HepG2 (cell line): Measurements from ENCODE around the gene ERICH6. TPM values are rescaled to one million over a fixed set of nuclear protein-coding genes. Genes with fewer than 3 reads are reported as not detected.

Source experiments
- CBX1 ChIP-seq: IDR thresholded peaks from one replicate; pipeline ENCODE4 v1.6.1; 2016; ENCODE audit warnings: antibody characterized with exemption, low read depth
- ESRRA ChIP-seq: sonication (generic); formaldehyde crosslinking; IDR thresholded peaks from 2 replicates; pipeline ENCODE4 v1.5.1; 2020; ENCODE audit warnings: mild to moderate bottlenecking, low read depth, missing genetic modification reagents
- GATA4 ChIP-seq: sonication (generic); IDR thresholded peaks from 2 replicates; pipeline ENCODE4 v1.6.1; 2016; ENCODE audit warnings: antibody characterized with exemption, low read depth, borderline replicate concordance
- HIVEP1 ChIP-seq: sonication (generic); formaldehyde crosslinking; IDR thresholded peaks from 2 replicates; pipeline ENCODE4 v1.4.0; 2020; ENCODE audit warnings: mild to moderate bottlenecking, missing genetic modification reagents
- HMGA1 ChIP-seq: sonication (generic); formaldehyde crosslinking; conservative IDR thresholded peaks from 2 replicates; pipeline ENCODE4 v1.4.0; 2020; ENCODE audit warnings: missing genetic modification reagents
- KLF15 ChIP-seq: sonication (generic); formaldehyde crosslinking; IDR thresholded peaks from 2 replicates; pipeline ENCODE4 v1.8.1; 2023; ENCODE audit warnings: borderline replicate concordance, mild to moderate bottlenecking, inconsistent platforms, missing genetic modification reagents, mixed read lengths
- SKI ChIP-seq: fragments of 450-650 bp; IDR thresholded peaks from one replicate; pipeline ENCODE4 v1.6.1; 2018; ENCODE audit warnings: mild to moderate bottlenecking; ENCODE audit not compliant: partially characterized antibody
- TBL1XR1 ChIP-seq: fragments of 150-350 bp; IDR thresholded peaks from 2 replicates; pipeline ENCODE4 v1.6.1; 2014; ENCODE audit warnings: borderline replicate concordance, low read length; ENCODE audit not compliant: partially characterized antibody
- ZFP1 ChIP-seq: IDR thresholded peaks from 2 replicates; pipeline ENCODE4 v1.6.1; 2016
- ZNF234 ChIP-seq: sonication (generic); formaldehyde crosslinking; conservative IDR thresholded peaks from 2 replicates; pipeline ENCODE4 v1.5.1; 2020; ENCODE audit warnings: mild to moderate bottlenecking, missing genetic modification reagents
- ZNF446 ChIP-seq: sonication (generic); formaldehyde crosslinking; IDR thresholded peaks from 2 replicates; pipeline ENCODE4 v1.5.0; 2020; ENCODE audit warnings: mild to moderate bottlenecking, missing genetic modification reagents
- ZNF496 ChIP-seq: sonication (generic); formaldehyde crosslinking; IDR thresholded peaks from 2 replicates; pipeline ENCODE4 v1.8.1; 2023; ENCODE audit warnings: mild to moderate bottlenecking, moderate library complexity, missing genetic modification reagents; ENCODE audit not compliant: insufficient replicate concordance
- polyA plus RNA-seq, 8 experiments: library from polyadenylated mRNA; depleted of rRNA in 3 of 8; stranded (reverse) in 7 of 8; unstranded in 1 of 8; fragments of >200 nt; fragmentation: Illumina TruSeq in 4 of 8; extraction: Trizol in 4 of 8; gene quantifications; 2 replicates each; pipeline versions ENCODE4 v1.2.1 to v1.2.3, GENCODE V29; 2011 to 2016; ENCODE audit warnings: low read depth in 4 of 8, missing spikeins in 1 of 8, mixed read lengths in 1 of 8; ENCODE audit not compliant: insufficient read depth in 1 of 8
- total RNA-seq, 5 experiments: library from RNA; depleted of rRNA; stranded (reverse); fragments of >200 nt; fragmentation: Illumina TruSeq; extraction: Trizol; gene quantifications; 2 replicates each; pipeline ENCODE4 v1.2.3, GENCODE V29; 2016; ENCODE audit warnings: low read depth in 1 of 5
- TF ChIP-seq, protein P1 (sequence below): sonication (generic); formaldehyde crosslinking; IDR thresholded peaks from 2 replicates; pipeline ENCODE4 v1.5.1; 2020; ENCODE audit warnings: missing genetic modification reagents, mild to moderate bottlenecking, borderline replicate concordance
- TF ChIP-seq, protein P2 (sequence below): IDR thresholded peaks from 2 replicates; pipeline ENCODE4 v1.6.1; 2016; ENCODE audit warnings: low read depth, borderline replicate concordance
- TF ChIP-seq, protein P3 (sequence below), 2 experiments: fragments of 450-650 bp in 1 of 2; sonication (generic) in 1 of 2; formaldehyde crosslinking; IDR thresholded peaks; 2 replicates each; pipeline versions ENCODE4 v1.5.0 to v1.8.0; 2020 to 2022; ENCODE audit warnings: mild to moderate bottlenecking in 1 of 2, missing genetic modification reagents in 1 of 2
- TF ChIP-seq, protein P4 (sequence below): sonication (generic); formaldehyde crosslinking; IDR thresholded peaks from 2 replicates; pipeline ENCODE4 v1.9.0; 2021; ENCODE audit warnings: missing genetic modification reagents, mild to moderate bottlenecking, borderline replicate concordance
- TF ChIP-seq, protein P5 (sequence below): sonication (generic); formaldehyde crosslinking; conservative IDR thresholded peaks from 2 replicates; pipeline ENCODE4 v1.4.0; 2020; ENCODE audit warnings: mild to moderate bottlenecking, missing genetic modification reagents, moderate library complexity

ERICH6 gene
- total and polyA plus RNA-seq, 2 of the 13 experiments (the other 11 are each of a cell fraction or from before 2014, with no cell fraction given) = 0.03 TPM; not detected in 1

DNA sequence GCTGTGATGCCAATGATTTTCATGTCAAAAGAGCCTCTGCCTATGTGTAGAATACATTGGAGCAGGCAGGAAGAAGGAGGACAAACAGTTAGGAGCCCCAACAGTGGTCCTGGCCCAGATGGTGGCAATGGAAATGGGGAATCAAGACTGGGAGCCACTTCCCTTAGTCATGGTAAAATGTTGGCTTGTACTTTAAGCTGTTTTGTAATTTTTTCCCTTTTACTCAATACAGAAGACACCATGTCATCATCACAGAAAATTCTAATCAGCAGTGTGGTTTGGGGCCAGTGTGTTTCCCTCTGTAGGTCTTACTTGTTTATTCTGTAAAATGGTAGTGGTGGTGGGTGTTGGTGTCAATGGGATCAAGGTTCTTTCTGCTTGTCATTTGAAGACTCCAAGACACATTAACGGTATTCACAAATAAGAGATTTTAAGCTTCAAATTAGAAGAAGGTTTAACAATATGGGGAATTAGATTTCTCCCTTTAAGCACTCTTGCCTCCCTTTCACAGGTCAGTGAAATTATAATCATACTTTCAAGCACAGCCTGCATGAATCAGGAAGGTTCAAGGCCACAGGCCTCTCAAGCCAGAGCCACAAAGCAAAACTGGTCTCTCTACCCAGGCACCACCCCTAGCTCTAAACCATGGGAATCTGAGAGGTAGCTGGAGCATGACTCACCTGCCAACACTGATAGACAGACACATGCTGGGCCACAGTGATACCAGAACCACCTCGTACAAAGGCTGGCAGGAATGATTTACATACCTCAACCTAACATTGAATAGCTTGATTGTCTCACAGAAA lies 34.4 kb upstream of the ERICH6 start (continued):
- TF ChIP-seq, protein P1, sequence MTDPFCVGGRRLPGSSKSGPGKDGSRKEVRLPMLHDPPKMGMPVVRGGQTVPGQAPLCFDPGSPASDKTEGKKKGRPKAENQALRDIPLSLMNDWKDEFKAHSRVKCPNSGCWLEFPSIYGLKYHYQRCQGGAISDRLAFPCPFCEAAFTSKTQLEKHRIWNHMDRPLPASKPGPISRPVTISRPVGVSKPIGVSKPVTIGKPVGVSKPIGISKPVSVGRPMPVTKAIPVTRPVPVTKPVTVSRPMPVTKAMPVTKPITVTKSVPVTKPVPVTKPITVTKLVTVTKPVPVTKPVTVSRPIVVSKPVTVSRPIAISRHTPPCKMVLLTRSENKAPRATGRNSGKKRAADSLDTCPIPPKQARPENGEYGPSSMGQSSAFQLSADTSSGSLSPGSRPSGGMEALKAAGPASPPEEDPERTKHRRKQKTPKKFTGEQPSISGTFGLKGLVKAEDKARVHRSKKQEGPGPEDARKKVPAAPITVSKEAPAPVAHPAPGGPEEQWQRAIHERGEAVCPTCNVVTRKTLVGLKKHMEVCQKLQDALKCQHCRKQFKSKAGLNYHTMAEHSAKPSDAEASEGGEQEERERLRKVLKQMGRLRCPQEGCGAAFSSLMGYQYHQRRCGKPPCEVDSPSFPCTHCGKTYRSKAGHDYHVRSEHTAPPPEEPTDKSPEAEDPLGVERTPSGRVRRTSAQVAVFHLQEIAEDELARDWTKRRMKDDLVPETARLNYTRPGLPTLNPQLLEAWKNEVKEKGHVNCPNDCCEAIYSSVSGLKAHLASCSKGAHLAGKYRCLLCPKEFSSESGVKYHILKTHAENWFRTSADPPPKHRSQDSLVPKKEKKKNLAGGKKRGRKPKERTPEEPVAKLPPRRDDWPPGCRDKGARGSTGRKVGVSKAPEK (CRISPR knock-in tag) = no peak
- TF ChIP-seq, protein P2, sequence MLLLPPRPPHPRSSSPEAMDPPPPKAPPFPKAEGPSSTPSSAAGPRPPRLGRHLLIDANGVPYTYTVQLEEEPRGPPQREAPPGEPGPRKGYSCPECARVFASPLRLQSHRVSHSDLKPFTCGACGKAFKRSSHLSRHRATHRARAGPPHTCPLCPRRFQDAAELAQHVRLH (CRISPR knock-in tag) = peak; percentile 26; the same call in 1 of the 2 replicates
- TF ChIP-seq, protein P3, sequence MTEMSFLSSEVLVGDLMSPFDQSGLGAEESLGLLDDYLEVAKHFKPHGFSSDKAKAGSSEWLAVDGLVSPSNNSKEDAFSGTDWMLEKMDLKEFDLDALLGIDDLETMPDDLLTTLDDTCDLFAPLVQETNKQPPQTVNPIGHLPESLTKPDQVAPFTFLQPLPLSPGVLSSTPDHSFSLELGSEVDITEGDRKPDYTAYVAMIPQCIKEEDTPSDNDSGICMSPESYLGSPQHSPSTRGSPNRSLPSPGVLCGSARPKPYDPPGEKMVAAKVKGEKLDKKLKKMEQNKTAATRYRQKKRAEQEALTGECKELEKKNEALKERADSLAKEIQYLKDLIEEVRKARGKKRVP (CRISPR knock-in tag; IDR thresholded peaks at IDR 0.05) = no peak
- no peak for TF ChIP-seq SKI
- TF ChIP-seq, protein P4, sequence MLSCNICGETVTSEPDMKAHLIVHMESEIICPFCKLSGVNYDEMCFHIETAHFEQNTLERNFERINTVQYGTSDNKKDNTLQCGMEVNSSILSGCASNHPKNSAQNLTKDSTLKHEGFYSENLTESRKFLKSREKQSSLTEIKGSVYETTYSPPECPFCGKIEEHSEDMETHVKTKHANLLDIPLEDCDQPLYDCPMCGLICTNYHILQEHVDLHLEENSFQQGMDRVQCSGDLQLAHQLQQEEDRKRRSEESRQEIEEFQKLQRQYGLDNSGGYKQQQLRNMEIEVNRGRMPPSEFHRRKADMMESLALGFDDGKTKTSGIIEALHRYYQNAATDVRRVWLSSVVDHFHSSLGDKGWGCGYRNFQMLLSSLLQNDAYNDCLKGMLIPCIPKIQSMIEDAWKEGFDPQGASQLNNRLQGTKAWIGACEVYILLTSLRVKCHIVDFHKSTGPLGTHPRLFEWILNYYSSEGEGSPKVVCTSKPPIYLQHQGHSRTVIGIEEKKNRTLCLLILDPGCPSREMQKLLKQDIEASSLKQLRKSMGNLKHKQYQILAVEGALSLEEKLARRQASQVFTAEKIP (CRISPR knock-in tag) = no peak
- no peak for TF ChIP-seq CBX1
- no peak for TF ChIP-seq ZFP1 (CRISPR knock-in tag)
- no peak for TF ChIP-seq TBL1XR1
- TF ChIP-seq, protein P5, sequence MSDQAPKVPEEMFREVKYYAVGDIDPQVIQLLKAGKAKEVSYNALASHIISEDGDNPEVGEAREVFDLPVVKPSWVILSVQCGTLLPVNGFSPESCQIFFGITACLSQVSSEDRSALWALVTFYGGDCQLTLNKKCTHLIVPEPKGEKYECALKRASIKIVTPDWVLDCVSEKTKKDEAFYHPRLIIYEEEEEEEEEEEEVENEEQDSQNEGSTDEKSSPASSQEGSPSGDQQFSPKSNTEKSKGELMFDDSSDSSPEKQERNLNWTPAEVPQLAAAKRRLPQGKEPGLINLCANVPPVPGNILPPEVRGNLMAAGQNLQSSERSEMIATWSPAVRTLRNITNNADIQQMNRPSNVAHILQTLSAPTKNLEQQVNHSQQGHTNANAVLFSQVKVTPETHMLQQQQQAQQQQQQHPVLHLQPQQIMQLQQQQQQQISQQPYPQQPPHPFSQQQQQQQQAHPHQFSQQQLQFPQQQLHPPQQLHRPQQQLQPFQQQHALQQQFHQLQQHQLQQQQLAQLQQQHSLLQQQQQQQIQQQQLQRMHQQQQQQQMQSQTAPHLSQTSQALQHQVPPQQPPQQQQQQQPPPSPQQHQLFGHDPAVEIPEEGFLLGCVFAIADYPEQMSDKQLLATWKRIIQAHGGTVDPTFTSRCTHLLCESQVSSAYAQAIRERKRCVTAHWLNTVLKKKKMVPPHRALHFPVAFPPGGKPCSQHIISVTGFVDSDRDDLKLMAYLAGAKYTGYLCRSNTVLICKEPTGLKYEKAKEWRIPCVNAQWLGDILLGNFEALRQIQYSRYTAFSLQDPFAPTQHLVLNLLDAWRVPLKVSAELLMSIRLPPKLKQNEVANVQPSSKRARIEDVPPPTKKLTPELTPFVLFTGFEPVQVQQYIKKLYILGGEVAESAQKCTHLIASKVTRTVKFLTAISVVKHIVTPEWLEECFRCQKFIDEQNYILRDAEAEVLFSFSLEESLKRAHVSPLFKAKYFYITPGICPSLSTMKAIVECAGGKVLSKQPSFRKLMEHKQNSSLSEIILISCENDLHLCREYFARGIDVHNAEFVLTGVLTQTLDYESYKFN (CRISPR knock-in tag) = peak; percentile 66
- 0 out of 2 replicates have a peak, but pooled peaks have one; percentile 35 for TF ChIP-seq ZNF446 (CRISPR knock-in tag)
- no peak for TF ChIP-seq KLF15 (CRISPR knock-in tag)
- no peak for TF ChIP-seq ZNF234
- no peak for TF ChIP-seq HIVEP1 (CRISPR knock-in tag)
- TF ChIP-seq GATA4 = no peak; the same call in 1 of the 2 replicates
- no peak for TF ChIP-seq ESRRA
- no peak for TF ChIP-seq ZNF496
- no peak for TF ChIP-seq HMGA1 (CRISPR knock-in tag)
